Esophagus squamous epithelium (tissue), 5 donors: Measurements from ENCODE around the gene DSCAML1. TPM values are rescaled to one million over a fixed set of nuclear protein-coding genes. Genes with fewer than 3 reads are reported as not detected.

Source experiments
- DNase-seq: peaks from one replicate; lab custom pipeline; 2025; lab: John Stamatoyannopoulos, UW
- H3K27ac ChIP-seq, 4 donors: fragments of 200-600 bp; sonication (generic); one replicate each; pipeline ENCODE4 v1.5.1; 2016 to 2019; ENCODE audit warnings: mild to moderate bottlenecking in 1 of 4
- H3K27me3 ChIP-seq, 4 donors: fragments of 200-600 bp; sonication (generic); 1 replicate in 3 of 4; 2 replicates in 1 of 4; pipeline versions ENCODE4 v1.5.1 to v1.6.0; 2017 to 2021; ENCODE audit warnings: antibody characterized with exemption in 1 of 4
- H3K36me3 ChIP-seq, 3 donors: fragments of 200-600 bp; sonication (generic); one replicate each; pipeline ENCODE4 v1.5.1; 2016 to 2019
- H3K4me1 ChIP-seq, 3 donors: fragments of 200-600 bp; sonication (generic); one replicate each; pipeline ENCODE4 v1.5.1; 2017 to 2019
- H3K4me3 ChIP-seq, 4 donors: fragments of 200-600 bp; sonication (generic); 1 replicate in 3 of 4; 2 replicates in 1 of 4; pipeline ENCODE4 v1.5.1; 2016 to 2019; ENCODE audit warnings: mild to moderate bottlenecking in 2 of 4, moderate library complexity in 1 of 4
- H3K9me3 ChIP-seq, 3 donors: fragments of 200-600 bp; sonication (generic); one replicate each; pipeline ENCODE4 v1.5.1; 2016 to 2019
- POLR2A ChIP-seq, 4 donors: fragments of 450-650 bp; IDR thresholded peaks; one replicate each; pipeline ENCODE4 v1.6.1; 2017; ENCODE audit warnings: antibody characterized with exemption in 4 of 4, mild to moderate bottlenecking in 4 of 4, moderate library complexity in 3 of 4
- WGBS, 2 donors: methylation state at CpG; one replicate each; pipeline ENCODE4 v1.1.5; 2018; 5-methylcytosine and 5-hydroxymethylcytosine counted together
- intact Hi-C: fragments of 100-400 bp; cut with DNase I; formaldehyde crosslinking; loops from one replicate; pipeline ENCODE4 v1.15.0; 2022
- total RNA-seq, 4 donors: library from RNA; depleted of rRNA; stranded (reverse); fragments of >200 nt; gene quantifications; one replicate each; pipeline ENCODE4 v1.1.0, GENCODE V29; 2016
- TF ChIP-seq, protein P1 (sequence below), 6 experiments: fragments of 450-650 bp in 4 of 6; fragments of 200-600 bp in 2 of 6; sonication (generic) in 2 of 6; IDR thresholded peaks; one replicate each; pipeline ENCODE4 v1.5.1; 2016 to 2019; ENCODE audit warnings: antibody characterized with exemption in 6 of 6, mild to moderate bottlenecking in 4 of 6, moderate library complexity in 4 of 6
- donor health status: DM: yes; HTN: yes; CAD: no.

The DSCAML1 gene
- total RNA-seq, 4 donors from 2014 or later, result 0.04 to 0.19 TPM; not detected in 2

DNA sequence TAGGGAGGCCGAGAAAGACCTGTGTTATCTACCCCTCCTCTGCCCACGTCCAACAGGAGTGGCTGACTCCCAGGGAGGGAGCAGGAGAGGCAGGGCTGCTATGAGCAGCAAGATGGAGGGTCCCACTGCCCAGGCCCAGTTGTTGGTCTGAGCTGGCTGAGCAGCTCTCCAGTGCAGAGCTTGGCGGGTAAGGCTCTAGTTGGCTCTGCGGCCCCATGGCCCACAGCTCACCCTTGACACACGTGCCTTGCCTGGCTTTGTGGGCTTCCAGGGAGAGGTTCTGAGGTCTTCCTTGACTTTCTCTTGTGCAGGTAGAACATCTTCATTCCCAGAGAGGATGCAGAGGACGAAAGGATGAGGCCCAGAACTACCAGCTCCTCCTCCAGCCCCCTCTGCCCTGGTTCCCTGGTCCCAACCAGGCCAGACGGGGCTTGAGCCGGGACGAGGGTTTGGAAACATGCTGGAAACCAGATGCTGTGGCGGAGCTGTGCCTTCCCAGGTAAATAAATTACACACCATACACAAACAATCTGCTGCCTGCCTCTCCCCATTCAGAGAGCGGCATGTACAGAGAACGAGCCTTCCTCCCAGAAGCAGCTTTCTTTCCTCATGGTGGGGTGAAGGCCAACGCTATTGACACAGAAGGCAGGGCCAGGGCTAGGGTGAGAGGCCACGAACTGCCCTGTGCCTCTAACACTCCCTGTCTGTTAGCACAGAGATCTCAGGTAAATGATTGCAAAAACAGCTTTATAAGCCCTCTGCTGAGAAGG is 48.1 kb downstream of the DSCAML1 start:
- no peaks in the 10 kb centered on the region for H3K4me1 ChIP-seq
- H3K4me3 ChIP-seq, result no peak overlapping the region
- peaks cover 0 to 13% (median 0%) of the 10 kb centered on the region in 4 donors for H3K27me3 ChIP-seq
- intact Hi-C loops, result no loop called here
- H3K9me3 ChIP-seq, result no peaks in the 10 kb centered on the region
- no peak for TF ChIP-seq POLR2A (IDR thresholded peaks at IDR 0.05)
- TF ChIP-seq, protein P1, sequence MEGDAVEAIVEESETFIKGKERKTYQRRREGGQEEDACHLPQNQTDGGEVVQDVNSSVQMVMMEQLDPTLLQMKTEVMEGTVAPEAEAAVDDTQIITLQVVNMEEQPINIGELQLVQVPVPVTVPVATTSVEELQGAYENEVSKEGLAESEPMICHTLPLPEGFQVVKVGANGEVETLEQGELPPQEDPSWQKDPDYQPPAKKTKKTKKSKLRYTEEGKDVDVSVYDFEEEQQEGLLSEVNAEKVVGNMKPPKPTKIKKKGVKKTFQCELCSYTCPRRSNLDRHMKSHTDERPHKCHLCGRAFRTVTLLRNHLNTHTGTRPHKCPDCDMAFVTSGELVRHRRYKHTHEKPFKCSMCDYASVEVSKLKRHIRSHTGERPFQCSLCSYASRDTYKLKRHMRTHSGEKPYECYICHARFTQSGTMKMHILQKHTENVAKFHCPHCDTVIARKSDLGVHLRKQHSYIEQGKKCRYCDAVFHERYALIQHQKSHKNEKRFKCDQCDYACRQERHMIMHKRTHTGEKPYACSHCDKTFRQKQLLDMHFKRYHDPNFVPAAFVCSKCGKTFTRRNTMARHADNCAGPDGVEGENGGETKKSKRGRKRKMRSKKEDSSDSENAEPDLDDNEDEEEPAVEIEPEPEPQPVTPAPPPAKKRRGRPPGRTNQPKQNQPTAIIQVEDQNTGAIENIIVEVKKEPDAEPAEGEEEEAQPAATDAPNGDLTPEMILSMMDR (IDR thresholded peaks at IDR 0.05), result no peak
- DNase-seq, result no peak
- no peaks in the 10 kb centered on the region for H3K36me3 ChIP-seq
- 47 to 71% methylated on average over 1 to 2 of the region's 14 CpGs for WGBS, 2 donors
- no peak overlapping the region for H3K27ac ChIP-seq

DNA sequence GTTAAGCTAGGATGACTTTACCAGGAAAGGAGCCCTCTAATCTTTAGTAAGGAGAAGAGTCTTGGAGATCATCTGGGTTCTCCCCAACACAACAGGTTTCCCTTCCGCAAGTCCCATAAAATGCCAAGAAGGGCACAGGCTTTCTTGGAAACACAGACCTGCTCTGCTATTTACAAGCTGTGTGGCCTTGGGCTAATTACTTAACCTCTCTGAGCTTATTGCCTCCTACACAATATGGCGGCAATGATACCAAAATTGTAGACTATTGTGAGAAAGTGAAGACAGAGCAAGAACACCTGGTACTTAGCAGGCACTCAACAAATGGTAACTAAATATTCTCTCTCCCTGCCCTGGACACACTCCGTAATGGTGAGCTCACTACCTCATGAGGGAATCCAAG is 49.1 kb downstream of the DSCAML1 start:
- no peaks in the 10 kb centered on the region for H3K36me3 ChIP-seq
- no peak for TF ChIP-seq POLR2A (IDR thresholded peaks at IDR 0.05)
- TF ChIP-seq, protein P1 (IDR thresholded peaks at IDR 0.05), result no peak
- H3K9me3 ChIP-seq, result no peaks in the 10 kb centered on the region
- WGBS, 2 donors, result 88 to 96% methylated on average over 3 of the region's 3 CpGs
- no peak overlapping the region for H3K27ac ChIP-seq
- DNase-seq, result no peak
- H3K4me3 ChIP-seq, result no peak overlapping the region
- no peaks in the 10 kb centered on the region for H3K4me1 ChIP-seq
- intact Hi-C loops, result no loop called here
- peaks cover 0 to 21% (median 0%) of the 10 kb centered on the region in 4 donors for H3K27me3 ChIP-seq

DNA sequence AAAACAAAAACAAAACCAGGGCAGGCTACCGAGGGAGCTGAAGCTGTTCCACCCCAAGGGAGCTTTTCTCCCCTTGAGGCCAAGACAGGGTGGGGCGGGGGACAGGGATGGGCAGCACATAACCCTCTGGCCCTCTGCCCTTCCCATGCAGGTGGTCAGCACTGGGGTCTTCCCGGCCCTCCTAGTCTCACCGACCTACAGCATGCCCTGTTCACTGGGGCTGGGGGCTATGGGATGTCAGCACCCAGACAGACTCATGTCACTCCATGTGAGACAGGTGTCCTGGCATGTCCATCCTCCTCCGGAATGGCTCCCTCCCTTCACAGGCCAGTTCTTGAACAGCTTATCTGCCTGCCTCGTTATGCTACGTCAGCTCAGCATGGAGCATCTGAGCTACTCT is 51.7 kb downstream of the DSCAML1 start:
- intact Hi-C loops, result no loop called here
- no peak for TF ChIP-seq POLR2A (IDR thresholded peaks at IDR 0.05)
- TF ChIP-seq, protein P1 (IDR thresholded peaks at IDR 0.05), result no peak
- no peak for DNase-seq
- Histone ChIP-seq H3K4me1 (no peaks in the 10 kb centered on the region), H3K4me3 (no peak overlapping the region), H3K27ac (no peak overlapping the region), H3K36me3 (no peaks in the 10 kb centered on the region), H3K9me3 (no peaks in the 10 kb centered on the region), H3K27me3 (peaks cover 0 to 47% (median 0%) of the 10 kb centered on the region in 4 donors)
- WGBS, 2 donors, result 60 to 63% methylated on average over 2 to 4 of the region's 7 CpGs

GRCh38 chr11:117744471-117745150 is 52.4 kb downstream of the DSCAML1 start:
- Histone ChIP-seq H3K27me3 (peaks cover 0 to 54% (median 0%) of the 10 kb centered on the region in 4 donors), H3K4me3 (no peak overlapping the region), H3K36me3 (no peaks in the 10 kb centered on the region), H3K27ac (no peak overlapping the region), H3K9me3 (no peaks in the 10 kb centered on the region), H3K4me1 (no peaks in the 10 kb centered on the region)
- no peak for TF ChIP-seq POLR2A (IDR thresholded peaks at IDR 0.05)
- TF ChIP-seq, protein P1 (IDR thresholded peaks at IDR 0.05), result no peak
- no peak for DNase-seq
- intact Hi-C loops, result no loop called here
- WGBS, 2 donors, result 60 to 67% methylated on average over 4 to 5 of the region's 11 CpGs
